HG02610 (cell line): ENCODE measurements around the gene GABPB1.

Source experiments
- ATAC-seq: cut with Tn5 transposase; IDR thresholded peaks from one replicate; pipeline ENCODE4 v1.9.1; 2021; ENCODE audit warnings: mild to moderate bottlenecking, moderate library complexity; ENCODE audit not compliant: unreplicated experiment

GABPB1 gene

GRCh38 chr15:50280271-50280670 lies 74.7 kb downstream of the GABPB1 start:
- ATAC-seq, result no peak

GRCh38 chr15:50278496-50278895 lies 76.5 kb downstream of the GABPB1 start:
- ATAC-seq, result no peak

GRCh38 chr15:50277370-50277769 lies 77.6 kb downstream of the GABPB1 start:
- no peak for ATAC-seq

GRCh38 chr15:50275908-50276307 lies 79.1 kb downstream of the GABPB1 start:
- ATAC-seq, result no peak

GRCh38 chr15:50275091-50275490 lies 79.9 kb downstream of the GABPB1 start:
- ATAC-seq, result no peak

- no peak for ATAC-seq
These were observed 87.4 kb downstream of the GABPB1 start for GRCh38 chr15:50267577-50267976.

- ATAC-seq, result no peak
These were observed 89.4 kb downstream of the GABPB1 start, which contains the start of gene HDC for GRCh38 chr15:50265620-50266019. TSS of gene HDC (minus strand) at chr15:50265726. CDS start at chr15:50265623, 103 bp downstream.

GRCh38 chr15:50262533-50262932 lies 92.5 kb downstream of the GABPB1 start:
- ATAC-seq, result no peak

GRCh38 chr15:50261981-50262380 lies 93.0 kb downstream of the GABPB1 start:
- ATAC-seq, result no peak

- peak; percentile 66 for ATAC-seq
These were observed 94.0 kb downstream of the GABPB1 start for GRCh38 chr15:50260969-50261496.

- no peak for ATAC-seq
These were observed 95.7 kb downstream of the GABPB1 start for GRCh38 chr15:50259276-50259675.

- no peak for ATAC-seq
These were observed 97.1 kb downstream of the GABPB1 start for GRCh38 chr15:50257924-50258323.

GRCh38 chr15:50257332-50257731 lies 97.7 kb downstream of the GABPB1 start:
- no peak for ATAC-seq

GRCh38 chr15:50256188-50257041 lies 98.6 kb downstream of the GABPB1 start:
- no peak for ATAC-seq

GRCh38 chr15:50252556-50252955 lies 102.4 kb downstream of the GABPB1 start:
- ATAC-seq, result no peak

- no peak for ATAC-seq
These were observed 103.3 kb downstream of the GABPB1 start for GRCh38 chr15:50251638-50252182.

GRCh38 chr15:50250760-50251394 lies 104.1 kb downstream of the GABPB1 start:
- no peak for ATAC-seq

- ATAC-seq, result no peak
These were observed 105.3 kb downstream of the GABPB1 start for GRCh38 chr15:50249704-50250103.

- no peak for ATAC-seq
These were observed 105.9 kb downstream of the GABPB1 start for GRCh38 chr15:50248994-50249582.

- peak; percentile 92 for ATAC-seq
These were observed 107.0 kb downstream of the GABPB1 start for GRCh38 chr15:50247819-50248655.
